ENCODE measurements around the gene FBXL16. TPM values are rescaled to one million over a fixed set of nuclear protein-coding genes. Genes with fewer than 3 reads are reported as not detected.

FBXL16 gene
- total and polyA plus RNA-seq, 2 donors (not counting 1 experiment from before 2014, with no cell fraction given), result 0.07 TPM; not detected in 1

DNA sequence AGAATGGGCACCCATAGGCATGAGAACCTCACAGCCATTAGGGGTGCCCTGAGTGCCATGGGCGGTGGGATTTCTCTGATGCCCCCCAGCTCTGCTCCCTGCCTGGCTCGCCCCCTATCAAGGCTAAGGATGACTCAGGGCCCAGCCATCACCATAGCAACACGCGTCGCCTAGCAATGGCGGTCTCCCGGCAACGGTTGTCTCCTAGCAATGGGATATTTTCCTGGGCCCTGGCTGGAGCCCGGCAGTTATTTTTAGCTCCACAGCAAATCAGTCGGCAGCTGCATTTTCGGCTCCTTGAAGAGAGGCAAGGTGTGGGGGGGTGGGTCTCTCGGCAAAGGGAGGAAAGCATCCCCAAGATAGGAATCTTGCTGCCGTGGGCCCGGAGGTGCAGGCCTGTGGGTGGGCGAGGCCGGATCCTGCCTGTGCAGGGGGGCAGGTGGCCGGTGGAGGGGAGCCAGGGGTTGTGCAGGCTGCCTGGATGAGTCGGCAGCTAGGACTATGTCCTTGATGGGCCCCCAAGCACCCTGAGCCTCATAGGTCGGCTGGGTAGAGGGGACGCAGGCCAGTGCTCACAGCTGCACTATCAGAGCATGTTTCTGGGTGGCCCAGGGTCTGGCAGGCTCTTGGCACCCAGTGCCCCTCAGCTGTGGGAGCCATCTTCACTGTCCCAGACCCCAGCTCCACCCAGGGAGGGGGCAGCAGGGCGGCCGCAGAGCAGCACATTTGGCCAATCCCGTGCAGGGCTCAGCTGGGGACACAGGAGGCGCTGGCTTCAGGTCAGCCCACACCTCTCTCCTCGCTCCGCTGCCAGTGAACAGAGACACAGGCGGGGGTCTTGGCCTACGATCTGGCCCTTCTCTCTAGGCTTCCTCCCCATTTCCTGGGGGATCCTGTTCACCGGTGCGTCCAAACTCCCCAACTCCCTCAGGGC is 4.2 kb upstream of the FBXL16 start:
- Histone ChIP-seq H4K20me1 (ENCODE audit: control insufficient read depth, extremely low read depth, insufficient read depth, low read length) (no peaks in the 10 kb centered on the region), H3K27me3 (ENCODE audit: control insufficient read depth, insufficient read depth, low read length) (peaks cover 20% of the 10 kb centered on the region), H3K4me3 (replicated peaks in 1 of 4; ENCODE audit: control extremely low read depth in 1 of 4, insufficient read depth in 1 of 4, low read depth in 3 of 4, low read length in 4 of 4) (no peak overlapping the region), H3K9ac (ENCODE audit: insufficient read depth, low read length) (peak overlapping the region; percentile 9), H3K4me2 (ENCODE audit: extremely low read depth, insufficient read depth, low read length) (peak overlapping the region; percentile 62), H2AFZ (ENCODE audit: low read length) (no peak overlapping the region), H3K36me3 (ENCODE audit: control insufficient read depth, insufficient read depth, low read length) (no peaks in the 10 kb centered on the region), H3K27ac (ENCODE audit: insufficient read depth, low read length) (peak overlapping the region; percentile 39), H3K79me2 (ENCODE audit: control insufficient read depth, insufficient read depth, low read length) (no peaks in the 10 kb centered on the region), H3K9me3 (ENCODE audit: control insufficient read depth, insufficient read depth, low read depth, low read length) (no peaks in the 10 kb centered on the region), H3K4me1 (ENCODE audit: control insufficient read depth, extremely low read depth, insufficient read depth, low read length) (peaks cover 11% of the 10 kb centered on the region)
- TF ChIP-seq, protein P1, sequence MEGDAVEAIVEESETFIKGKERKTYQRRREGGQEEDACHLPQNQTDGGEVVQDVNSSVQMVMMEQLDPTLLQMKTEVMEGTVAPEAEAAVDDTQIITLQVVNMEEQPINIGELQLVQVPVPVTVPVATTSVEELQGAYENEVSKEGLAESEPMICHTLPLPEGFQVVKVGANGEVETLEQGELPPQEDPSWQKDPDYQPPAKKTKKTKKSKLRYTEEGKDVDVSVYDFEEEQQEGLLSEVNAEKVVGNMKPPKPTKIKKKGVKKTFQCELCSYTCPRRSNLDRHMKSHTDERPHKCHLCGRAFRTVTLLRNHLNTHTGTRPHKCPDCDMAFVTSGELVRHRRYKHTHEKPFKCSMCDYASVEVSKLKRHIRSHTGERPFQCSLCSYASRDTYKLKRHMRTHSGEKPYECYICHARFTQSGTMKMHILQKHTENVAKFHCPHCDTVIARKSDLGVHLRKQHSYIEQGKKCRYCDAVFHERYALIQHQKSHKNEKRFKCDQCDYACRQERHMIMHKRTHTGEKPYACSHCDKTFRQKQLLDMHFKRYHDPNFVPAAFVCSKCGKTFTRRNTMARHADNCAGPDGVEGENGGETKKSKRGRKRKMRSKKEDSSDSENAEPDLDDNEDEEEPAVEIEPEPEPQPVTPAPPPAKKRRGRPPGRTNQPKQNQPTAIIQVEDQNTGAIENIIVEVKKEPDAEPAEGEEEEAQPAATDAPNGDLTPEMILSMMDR (conservative IDR thresholded peaks at IDR 0.05 in 1 of 2, IDR thresholded peaks at IDR 0.05 in 1 of 2; ENCODE audit: low read depth in 1 of 2, low read length in 2 of 2), result no peak
- TF ChIP-seq EZH2 (IDR thresholded peaks at IDR 0.05; ENCODE audit: low read length, missing control alignments), result no peak
- peak; percentile 85 to 87 for DNase-seq (ENCODE audit: low read depth in 2 of 2)

- H3K9me3 ChIP-seq (ENCODE audit: control insufficient read depth, insufficient read depth, low read depth, low read length), result no peaks in the 10 kb centered on the region
- H3K4me2 ChIP-seq (ENCODE audit: extremely low read depth, insufficient read depth, low read length), result no peak overlapping the region
These were observed 3.4 kb upstream of the FBXL16 start for GRCh38 chr16:708959-709358.

GRCh38 chr16:708019-708418 is 2.4 kb upstream of the FBXL16 start:
- no peak overlapping the region for H3K27ac ChIP-seq (ENCODE audit: insufficient read depth, low read length)
- H3K9ac ChIP-seq (ENCODE audit: insufficient read depth, low read length), result no peak overlapping the region
- no peak overlapping the region for H2AFZ ChIP-seq (ENCODE audit: low read length)
- no peaks in the 10 kb centered on the region for H3K79me2 ChIP-seq (ENCODE audit: control insufficient read depth, insufficient read depth, low read length)
- TF ChIP-seq EZH2 (IDR thresholded peaks at IDR 0.05; ENCODE audit: low read length, missing control alignments), result no peak
- TF ChIP-seq, protein P1 (conservative IDR thresholded peaks at IDR 0.05 in 1 of 2, IDR thresholded peaks at IDR 0.05 in 1 of 2; ENCODE audit: low read depth in 1 of 2, low read length in 2 of 2), result no peak
- no peak for DNase-seq (ENCODE audit: low read depth in 2 of 2)
- peaks cover 8% of the 10 kb centered on the region for H3K4me1 ChIP-seq (ENCODE audit: control insufficient read depth, extremely low read depth, insufficient read depth, low read length)
- H3K4me3 ChIP-seq (replicated peaks in 1 of 4; ENCODE audit: control extremely low read depth in 1 of 4, insufficient read depth in 1 of 4, low read depth in 3 of 4, low read length in 4 of 4), result no peak overlapping the region
- H3K36me3 ChIP-seq (ENCODE audit: control insufficient read depth, insufficient read depth, low read length), result no peaks in the 10 kb centered on the region
- no peak overlapping the region for H3K4me2 ChIP-seq (ENCODE audit: extremely low read depth, insufficient read depth, low read length)
- H4K20me1 ChIP-seq (ENCODE audit: control insufficient read depth, extremely low read depth, insufficient read depth, low read length), result no peaks in the 10 kb centered on the region
- no peaks in the 10 kb centered on the region for H3K9me3 ChIP-seq (ENCODE audit: control insufficient read depth, insufficient read depth, low read depth, low read length)
- peaks cover 34% of the 10 kb centered on the region for H3K27me3 ChIP-seq (ENCODE audit: control insufficient read depth, insufficient read depth, low read length)

More at GRCh38 chr16:708959-709358, 3.4 kb upstream of the FBXL16 start:
- Histone ChIP-seq H2AFZ (ENCODE audit: low read length) (no peak overlapping the region), H3K4me3 (replicated peaks in 1 of 4; ENCODE audit: control extremely low read depth in 1 of 4, insufficient read depth in 1 of 4, low read depth in 3 of 4, low read length in 4 of 4) (no peak overlapping the region), H4K20me1 (ENCODE audit: control insufficient read depth, extremely low read depth, insufficient read depth, low read length) (no peaks in the 10 kb centered on the region), H3K27me3 (ENCODE audit: control insufficient read depth, insufficient read depth, low read length) (peaks cover 29% of the 10 kb centered on the region), H3K27ac (ENCODE audit: insufficient read depth, low read length) (no peak overlapping the region), H3K9ac (ENCODE audit: insufficient read depth, low read length) (no peak overlapping the region), H3K36me3 (ENCODE audit: control insufficient read depth, insufficient read depth, low read length) (no peaks in the 10 kb centered on the region), H3K79me2 (ENCODE audit: control insufficient read depth, insufficient read depth, low read length) (no peaks in the 10 kb centered on the region), H3K4me1 (ENCODE audit: control insufficient read depth, extremely low read depth, insufficient read depth, low read length) (peaks cover 8% of the 10 kb centered on the region)
- TF ChIP-seq, protein P1 (conservative IDR thresholded peaks at IDR 0.05 in 1 of 2, IDR thresholded peaks at IDR 0.05 in 1 of 2; ENCODE audit: low read depth in 1 of 2, low read length in 2 of 2), result no peak
- no peak for TF ChIP-seq EZH2 (IDR thresholded peaks at IDR 0.05; ENCODE audit: low read length, missing control alignments)
- DNase-seq (ENCODE audit: low read depth in 2 of 2), result no peak
